Measurements from ENCODE around the gene HSPBAP1.
"Not testable (repeated sequence)": the region's sequence is repeated elsewhere in the genome, so short reads cannot be mapped to it uniquely, and the experiment has no call there.

Gene HSPBAP1

DNA sequence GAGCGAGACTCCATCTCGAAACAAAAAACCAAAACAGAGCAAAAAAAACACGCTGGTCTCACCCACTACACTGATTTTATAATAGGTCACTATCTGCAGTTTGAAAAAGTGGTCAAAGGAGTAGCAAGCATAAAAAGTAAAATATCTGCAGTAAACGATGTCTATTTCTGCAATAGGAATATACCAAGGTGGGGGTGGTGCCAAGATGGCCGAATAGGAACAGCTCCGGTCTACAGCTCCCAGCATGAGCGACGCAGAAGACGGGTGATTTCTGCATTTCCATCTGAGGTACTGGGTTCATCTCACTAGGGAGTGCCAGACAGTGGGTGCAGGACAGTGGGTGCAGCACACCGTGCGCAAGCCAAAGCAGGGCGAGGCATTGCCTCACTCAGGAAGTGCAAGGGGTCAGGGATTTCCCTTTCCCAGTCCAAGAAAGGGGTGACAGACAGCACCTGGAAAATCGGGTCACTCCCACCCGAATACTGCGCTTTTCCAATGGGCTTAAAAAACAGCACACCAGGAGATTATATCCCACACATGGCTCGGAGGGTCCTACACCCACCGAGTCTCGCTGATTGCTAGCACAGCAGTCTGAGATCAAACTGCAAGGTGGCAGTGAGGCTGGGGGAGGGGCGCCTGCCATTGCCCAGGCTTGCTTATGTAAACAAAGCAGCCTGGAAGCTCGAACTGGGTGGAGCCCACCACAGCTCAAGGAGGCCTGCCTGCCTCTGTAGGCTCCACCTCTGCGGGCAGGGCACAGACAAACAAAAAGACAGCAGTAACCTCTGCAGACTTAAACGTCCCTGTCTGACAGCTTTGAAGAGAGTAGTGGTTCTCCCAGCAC, 60.7 kb downstream of the HSPBAP1 start:
- DNase-seq (ENCODE audit: low spot score): not testable (repeated sequence)

DNA sequence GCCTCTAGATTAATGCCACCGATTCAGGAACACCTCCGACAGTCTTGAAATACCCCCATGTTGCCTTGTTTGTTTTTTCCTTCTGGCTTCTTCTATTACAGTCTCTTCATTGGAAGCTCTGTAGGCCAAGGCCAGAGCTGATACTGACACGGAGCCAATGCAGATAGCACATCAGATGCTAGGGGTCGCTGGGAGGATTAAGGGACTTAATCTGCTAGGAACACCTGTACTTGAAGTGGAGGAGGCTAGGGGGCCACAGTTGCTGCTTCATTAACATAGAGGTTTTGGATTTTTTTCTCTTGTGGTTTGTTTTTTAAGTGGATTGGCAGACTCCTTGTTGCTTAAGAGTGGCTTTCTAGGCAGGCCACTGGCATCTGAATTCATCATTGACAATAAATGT, 63.4 kb downstream of the HSPBAP1 start:
- no peak for DNase-seq (ENCODE audit: low spot score)

DNA sequence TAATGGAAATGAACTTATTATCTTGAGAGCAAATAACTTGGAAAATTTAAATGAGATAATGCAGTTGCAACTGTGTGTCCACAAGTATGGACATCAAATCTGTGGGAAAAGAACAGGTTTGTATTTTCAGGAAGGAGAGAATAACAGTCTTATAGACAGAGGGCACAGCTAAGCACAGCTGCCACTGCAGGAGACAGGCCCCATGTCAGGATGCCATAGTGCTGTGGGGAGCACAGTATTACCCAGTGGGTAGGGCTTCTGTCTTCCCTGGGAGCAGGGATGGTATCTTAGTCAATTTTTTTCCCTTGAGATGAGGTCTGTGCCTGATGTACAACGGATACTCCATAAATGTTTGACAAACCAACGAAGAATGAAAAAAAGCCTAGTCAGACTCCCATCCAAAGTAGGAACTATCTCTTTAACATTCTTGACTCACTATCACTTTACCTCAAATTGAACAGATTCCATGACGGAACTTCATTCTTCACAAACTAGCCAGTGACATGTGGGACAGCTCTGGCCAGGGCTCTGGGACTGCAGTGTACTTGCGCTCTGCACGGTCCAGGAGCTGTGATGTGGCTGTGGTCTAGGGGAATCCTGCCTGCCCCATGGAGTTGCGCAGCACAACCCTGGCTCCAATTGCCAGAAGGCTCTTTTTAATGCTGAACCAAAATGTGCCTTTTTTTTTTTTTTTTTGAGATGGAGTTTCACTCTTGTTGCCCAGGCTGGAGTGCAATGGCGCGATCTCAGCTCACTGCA, 64.7 kb downstream of the HSPBAP1 start:
- DNase-seq (ENCODE audit: low spot score): no peak

DNA sequence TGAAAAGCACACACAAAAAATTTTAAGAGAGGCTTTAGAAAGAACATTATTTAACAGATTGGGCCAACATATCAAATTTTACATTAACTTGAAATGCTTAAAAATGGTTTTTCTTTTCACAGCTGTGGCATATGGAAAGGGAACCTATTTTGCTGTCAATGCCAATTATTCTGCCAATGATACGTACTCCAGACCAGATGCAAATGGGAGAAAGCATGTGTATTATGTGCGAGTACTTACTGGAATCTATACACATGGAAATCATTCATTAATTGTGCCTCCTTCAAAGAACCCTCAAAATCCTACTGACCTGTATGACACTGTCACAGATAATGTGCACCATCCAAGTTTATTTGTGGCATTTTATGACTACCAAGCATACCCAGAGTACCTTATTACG, 65.4 kb downstream of the HSPBAP1 start:
- no peak for DNase-seq (ENCODE audit: low spot score)

DNA sequence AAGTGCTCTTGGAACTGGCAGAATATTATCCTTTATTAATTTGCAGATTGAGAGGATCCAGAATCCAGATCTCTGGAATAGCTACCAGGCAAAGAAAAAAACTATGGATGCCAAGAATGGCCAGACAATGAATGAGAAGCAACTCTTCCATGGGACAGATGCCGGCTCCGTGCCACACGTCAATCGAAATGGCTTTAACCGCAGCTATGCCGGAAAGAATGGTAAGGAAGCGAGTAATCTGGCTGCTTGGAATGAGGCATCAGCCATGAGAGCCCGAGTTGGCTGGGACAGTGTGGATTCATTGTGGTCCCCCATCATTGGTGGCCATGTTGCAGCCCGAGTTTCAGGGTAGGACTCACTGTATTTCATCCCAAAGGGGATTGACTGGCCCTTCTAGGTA, 65.9 kb downstream of the HSPBAP1 start:
- peak; percentile 24 for DNase-seq (ENCODE audit: low spot score)

DNA sequence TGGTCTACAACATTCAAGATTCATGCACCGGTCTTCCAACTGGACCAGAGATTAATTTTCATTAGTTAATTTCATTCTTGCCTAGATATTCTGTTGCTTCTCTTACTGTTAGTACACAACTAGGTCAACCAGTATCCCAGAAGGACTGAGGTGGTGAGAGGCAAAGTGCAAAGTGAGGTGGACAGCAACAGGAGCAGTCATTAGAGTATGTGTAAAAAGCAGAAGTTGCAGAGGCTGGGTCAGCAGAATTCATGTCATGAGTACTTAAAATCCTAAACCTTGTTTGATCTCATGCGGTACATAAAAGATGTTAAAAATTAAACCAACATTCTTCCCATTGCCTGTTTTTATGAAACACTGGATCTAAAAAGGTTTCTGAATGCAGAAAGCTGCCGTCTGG, 66.3 kb downstream of the HSPBAP1 start:
- no peak for DNase-seq (ENCODE audit: low spot score)

DNA sequence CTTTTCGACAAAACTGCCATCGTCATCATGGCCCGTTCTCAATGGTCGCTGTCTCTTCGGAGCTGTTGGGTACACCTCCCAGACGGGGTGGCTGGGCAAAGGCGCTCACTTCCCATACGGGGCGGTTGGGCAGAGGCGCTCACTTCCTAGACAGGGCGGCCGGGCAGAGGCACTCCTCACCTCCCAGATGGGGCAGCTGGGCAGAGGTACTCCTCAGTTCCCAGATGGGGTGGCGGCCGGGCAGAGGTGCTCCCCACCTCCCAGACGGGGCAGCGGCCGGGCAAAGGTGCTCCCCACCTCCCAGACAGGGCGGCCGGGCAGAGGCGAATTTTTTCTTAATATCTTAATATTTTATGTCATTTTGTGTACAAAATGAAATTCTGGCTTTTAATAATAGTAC, 68.5 kb downstream of the HSPBAP1 start:
- DNase-seq (ENCODE audit: low spot score): no peak

DNA sequence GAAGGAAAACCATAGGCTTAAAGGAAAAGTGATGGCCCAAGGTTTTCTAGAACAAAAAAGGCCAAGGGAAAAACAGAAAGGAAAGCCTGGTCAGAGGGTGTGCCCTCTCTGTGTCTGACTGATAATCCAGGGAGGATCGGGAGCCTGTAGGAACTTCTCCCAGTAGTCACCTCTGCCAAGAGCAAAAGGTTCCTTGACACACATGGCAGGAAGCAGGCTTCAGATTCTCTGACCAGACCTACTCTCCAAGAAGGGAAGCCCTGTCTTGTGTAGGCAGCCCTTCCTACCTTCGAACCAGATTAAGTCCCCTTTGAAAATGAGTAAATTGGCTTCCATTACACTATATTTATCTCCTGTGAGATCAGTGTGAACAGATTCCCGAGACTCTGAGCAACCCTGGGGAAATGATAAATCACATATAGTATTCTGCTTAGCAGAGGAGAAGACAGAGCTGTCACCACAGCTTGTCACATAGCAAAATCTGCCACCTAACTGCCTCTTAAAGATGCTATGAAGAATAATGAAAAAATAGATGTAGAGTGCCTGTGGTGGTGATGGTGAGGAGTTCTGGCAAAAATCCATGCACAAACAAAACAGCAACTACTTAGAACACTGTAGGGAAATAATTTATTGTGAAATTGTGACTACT, 74.2 kb downstream of the HSPBAP1 start:
- DNase-seq (ENCODE audit: low spot score): no peak

DNA sequence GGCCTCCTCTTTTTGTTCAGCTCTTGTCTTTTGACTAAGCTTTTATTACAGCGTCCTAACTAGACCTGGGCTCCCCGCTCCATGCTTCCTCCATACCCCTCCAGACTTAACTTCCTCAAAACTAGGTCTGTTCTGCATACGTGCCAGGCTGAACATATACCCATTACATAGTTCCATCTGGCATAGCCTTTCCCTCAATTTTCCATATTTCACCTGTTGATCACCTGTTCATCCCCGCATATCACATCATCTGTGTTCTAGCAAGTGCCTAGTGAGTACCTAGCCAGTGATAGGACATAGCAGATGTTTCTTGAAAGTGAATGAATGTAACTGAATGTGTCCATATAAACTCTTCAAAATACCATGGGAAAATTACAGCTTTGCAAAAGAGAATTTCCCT, 77.0 kb downstream of the HSPBAP1 start:
- no peak for DNase-seq (ENCODE audit: low spot score)

DNA sequence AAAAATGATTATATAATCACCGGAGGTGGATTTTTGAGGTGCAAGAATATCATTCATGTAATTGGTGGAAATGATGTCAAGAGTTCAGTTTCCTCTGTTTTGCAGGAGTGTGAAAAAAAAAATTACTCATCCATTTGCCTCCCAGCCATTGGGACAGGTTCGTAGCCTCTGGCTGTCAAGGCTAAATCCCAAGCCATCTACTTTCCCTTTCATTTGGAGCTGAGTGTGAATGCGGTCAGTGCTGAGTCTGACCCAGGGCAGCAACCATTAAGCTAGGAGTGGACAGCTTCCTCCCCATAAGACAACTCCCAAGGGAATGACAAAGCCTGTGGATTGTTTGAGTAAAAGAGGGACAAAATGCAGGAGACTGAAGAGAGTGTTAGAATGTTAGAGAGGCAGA, 79.4 kb downstream of the HSPBAP1 start:
- DNase-seq (ENCODE audit: low spot score): no peak

DNA sequence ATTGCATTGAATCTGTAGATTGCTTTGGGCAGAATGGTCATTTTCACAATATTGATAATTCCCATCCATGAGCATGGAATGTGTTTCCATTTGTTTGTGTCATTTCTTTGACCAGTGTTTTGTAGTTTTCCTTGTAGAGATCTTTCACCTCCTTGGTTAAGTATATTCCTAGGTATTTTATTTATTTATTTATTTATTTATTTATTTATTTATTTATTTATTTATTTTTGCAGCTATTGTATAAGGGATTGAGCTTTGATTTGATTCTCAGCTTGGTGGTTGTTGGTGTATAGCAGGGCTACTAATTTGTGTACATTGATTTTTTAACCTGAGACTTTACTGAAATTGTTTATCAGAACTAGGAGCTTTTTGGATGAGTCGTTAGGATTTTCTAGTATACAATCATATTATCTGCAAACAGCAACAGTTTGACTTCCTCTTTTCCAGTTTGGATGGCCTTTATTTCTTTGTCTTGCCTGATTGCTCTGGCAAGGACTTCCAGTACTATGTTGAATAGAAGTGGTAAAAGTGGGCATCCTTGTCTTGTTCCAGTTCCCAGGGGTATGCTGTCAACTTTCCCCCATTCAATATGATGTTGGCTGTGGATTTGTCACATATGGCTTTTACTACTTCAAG, 82.9 kb downstream of the HSPBAP1 start:
- not testable (repeated sequence) for DNase-seq (ENCODE audit: low spot score)

DNA sequence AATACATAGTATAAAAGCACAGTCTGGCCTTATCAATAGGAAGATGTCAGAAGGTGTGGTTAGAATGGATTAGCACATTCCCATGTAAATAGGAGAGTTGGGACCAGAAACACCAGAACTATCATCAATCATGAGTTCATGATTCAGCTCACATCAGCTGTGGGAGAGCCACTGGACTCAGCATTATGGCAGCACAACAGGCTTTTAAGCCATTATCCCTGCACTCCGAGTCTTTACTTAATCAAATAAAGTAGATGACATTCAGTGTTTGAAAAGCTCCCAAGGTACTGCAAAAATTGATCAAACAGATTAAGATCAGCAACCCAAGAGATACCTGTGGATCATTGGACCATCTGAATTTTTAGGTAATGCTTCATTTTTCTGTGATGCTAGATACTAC, 88.3 kb downstream of the HSPBAP1 start:
- no peak for DNase-seq (ENCODE audit: low spot score)

DNA sequence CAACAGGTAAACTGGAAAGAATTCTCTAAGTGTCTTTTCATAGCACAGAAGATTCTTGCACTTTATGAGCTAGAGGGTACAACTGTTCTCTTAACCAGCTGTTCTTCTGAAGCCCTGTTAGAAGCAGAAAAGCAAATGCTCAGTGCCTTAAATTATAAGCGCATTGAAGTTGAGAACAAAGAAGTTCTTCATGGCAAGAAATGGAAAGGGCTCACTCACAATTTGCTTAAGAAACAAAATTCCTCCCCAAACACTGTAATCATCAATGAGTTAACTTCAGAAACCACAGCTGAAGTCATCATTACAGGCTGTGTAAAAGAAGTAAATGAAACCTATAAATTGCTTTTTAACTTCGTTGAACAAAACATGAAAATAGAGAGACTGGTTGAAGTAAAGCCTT, 93.4 kb downstream of the HSPBAP1 start:
- no peak for DNase-seq (ENCODE audit: low spot score)

DNA sequence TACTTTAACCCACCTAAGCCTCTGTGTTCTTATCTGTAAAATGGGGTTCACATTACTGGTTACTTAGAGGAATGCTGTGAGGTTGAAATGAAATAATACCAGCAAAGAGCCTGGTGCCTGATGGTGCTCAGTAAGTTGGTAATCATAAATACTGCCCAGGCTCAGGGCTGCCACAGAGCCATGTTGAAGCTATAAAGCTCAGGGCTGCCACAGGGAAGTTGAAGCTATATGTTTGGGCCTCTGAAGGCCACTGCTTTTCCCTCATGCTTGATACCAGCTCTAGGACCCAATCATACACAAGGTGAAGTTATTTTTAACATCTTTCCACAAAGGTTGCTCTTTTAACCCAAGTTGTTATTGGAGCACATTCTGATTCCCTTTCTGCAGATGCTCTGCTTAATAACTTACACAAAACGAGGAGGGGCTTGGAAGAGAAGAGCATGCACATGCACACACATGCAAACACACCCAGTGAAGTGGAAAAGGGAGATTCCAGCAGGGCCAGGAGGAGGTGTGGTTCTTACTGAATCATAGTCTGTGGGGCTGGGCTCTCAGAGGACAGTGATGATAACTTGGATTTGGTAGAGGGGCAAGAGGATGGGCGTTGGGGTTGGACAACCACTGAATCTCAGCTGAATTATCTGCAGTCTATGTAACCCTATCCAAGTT, 95.5 kb downstream of the HSPBAP1 start:
- DNase-seq (ENCODE audit: low spot score): no peak

DNA sequence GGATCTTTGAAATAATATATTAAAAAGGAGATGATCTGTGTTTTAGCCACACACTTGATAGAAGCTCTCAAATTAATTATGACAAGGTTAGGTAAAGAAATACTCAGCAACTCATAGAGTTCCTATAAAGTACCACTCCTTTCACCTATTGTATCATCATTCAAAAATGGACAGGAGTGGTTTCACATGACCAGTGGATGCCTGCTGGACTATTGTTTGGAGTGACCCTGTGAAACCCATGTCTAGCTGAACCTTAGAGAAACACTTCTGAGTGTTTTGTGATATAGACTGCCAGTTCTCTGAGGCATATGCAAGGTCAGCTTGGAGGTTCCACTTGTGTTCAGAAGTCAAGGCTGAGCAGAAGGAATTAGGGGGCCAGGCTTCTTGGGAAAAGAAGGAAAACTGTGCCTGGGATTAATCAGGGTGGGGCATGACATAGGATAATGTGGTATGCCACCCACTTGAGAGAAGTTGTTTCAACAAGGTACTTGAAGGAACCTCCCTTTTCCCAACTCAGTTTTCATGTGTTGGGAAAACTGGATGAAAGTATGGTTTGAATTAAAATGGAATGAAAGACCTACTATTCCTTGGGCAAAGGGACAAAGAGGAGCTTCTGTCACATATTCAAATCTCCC, 97.6 kb downstream of the HSPBAP1 start:
- no peak for DNase-seq (ENCODE audit: low spot score)

DNA sequence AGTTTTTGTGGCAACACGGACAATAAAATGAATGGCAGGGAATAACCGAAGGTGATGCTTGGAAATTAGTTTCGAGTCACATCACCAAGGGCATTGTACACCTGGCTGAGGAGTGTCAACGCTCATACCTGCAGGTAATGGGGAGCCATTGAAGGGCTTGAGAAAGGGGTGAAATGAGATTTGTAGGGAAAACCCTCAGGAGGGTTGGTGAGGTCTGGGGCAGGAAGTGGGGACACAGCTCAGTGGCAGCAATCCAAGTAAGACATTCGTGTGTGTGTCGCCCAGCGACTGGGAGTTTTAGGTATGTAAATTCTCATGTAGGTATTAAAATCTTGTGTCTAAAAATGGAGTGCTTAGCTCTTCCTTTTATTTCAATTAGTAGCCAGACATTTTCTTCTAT, 98.7 kb downstream of the HSPBAP1 start:
- DNase-seq (ENCODE audit: low spot score): no peak

DNA sequence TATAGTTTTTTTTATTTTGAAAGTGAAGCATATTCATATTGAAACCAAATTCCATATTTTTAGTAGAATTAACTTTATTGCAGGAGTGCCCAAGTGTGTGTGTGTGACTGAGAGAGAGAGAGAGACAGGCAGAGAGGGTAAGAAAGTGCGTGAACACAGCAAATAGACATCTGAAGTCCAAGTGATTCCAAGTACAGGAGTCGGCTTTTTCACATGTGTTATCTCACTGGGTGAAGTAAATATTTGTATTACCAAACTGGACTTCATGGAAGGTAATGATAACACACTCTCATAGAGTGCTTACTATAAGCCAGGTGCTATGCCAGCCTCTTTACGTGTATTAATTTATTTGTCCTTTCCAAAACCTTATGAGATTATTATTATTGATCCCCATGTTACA, 101.0 kb downstream of the HSPBAP1 start:
- no peak for DNase-seq (ENCODE audit: low spot score)

DNA sequence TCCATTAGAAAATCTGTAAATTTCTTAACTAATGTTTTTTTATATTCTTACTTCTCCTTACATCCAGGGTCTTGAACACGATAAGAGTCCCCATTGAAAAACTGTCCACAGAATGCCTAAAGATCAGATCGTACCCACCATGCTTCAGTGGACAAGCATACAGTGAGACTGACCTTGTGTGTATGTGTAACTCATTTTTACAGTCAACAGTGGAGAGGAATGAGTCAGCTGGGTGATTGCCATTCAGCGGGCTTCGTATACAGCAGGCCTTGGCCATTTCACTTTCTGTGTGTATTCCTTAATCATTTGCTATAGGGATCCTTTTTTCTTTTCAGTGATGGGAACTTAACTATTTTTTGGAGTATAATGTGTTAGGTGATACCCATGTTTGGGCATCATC, 102.4 kb downstream of the HSPBAP1 start:
- no peak for DNase-seq (ENCODE audit: low spot score)

DNA sequence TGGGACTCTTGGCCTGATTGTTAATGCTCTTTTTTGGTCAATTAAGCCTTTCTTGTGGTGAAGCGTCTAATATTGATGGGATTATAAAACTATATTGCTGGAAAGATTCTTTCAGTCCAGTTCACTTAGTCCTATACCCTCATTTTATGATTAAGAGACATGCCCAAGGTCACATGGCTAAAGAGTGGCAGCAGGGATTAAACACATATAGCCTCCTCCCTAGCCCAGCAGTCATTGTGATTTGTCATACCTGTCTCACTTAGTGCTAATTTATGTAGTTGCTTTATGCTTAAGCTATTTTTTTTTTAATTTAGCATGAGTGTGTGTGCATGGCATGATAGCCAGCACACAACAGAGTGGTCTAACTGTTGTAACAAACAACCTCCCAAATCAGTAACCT, 103.5 kb downstream of the HSPBAP1 start:
- DNase-seq (ENCODE audit: low spot score): no peak
